ENCODE results near the gene R3HDML.
"Not testable (repeated sequence)": the region's sequence is repeated elsewhere in the genome, so short reads cannot be mapped to it uniquely, and the experiment has no call there.

R3HDML gene, protein sequence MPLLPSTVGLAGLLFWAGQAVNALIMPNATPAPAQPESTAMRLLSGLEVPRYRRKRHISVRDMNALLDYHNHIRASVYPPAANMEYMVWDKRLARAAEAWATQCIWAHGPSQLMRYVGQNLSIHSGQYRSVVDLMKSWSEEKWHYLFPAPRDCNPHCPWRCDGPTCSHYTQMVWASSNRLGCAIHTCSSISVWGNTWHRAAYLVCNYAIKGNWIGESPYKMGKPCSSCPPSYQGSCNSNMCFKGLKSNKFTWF

DNA sequence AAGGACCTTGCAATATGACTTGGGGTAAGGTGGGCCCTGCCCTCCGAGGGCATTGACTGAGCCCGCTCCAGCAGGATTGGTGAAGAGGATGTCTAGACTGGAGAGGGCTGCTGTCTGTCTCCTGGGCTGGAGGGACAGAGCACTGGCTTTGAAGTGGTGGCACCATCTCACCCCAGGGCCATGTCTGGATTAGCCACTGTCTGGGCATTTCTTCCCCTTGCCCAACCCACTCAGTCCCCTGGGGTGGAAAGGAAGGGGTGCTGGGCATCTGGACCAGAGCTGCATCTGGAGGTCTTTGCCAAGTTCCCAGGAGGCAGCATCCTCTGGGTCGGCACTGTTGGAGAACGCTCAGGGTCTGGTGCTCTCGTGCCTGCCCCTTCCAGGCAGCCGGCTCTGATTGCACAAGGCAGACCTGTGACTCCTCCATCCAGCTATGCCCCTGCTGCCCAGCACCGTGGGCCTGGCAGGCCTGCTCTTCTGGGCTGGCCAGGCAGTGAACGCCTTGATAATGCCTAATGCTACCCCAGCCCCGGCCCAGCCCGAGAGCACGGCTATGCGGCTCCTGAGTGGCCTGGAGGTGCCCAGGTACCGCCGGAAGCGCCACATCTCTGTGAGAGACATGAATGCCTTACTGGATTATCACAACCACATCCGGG is at the start of gene R3HDML:
TSS of gene R3HDML (plus strand) at position 319 of the 656 bp plus-strand sequence. CDS start at position 434, 115 bp downstream.
- no peak for DNase-seq

DNA sequence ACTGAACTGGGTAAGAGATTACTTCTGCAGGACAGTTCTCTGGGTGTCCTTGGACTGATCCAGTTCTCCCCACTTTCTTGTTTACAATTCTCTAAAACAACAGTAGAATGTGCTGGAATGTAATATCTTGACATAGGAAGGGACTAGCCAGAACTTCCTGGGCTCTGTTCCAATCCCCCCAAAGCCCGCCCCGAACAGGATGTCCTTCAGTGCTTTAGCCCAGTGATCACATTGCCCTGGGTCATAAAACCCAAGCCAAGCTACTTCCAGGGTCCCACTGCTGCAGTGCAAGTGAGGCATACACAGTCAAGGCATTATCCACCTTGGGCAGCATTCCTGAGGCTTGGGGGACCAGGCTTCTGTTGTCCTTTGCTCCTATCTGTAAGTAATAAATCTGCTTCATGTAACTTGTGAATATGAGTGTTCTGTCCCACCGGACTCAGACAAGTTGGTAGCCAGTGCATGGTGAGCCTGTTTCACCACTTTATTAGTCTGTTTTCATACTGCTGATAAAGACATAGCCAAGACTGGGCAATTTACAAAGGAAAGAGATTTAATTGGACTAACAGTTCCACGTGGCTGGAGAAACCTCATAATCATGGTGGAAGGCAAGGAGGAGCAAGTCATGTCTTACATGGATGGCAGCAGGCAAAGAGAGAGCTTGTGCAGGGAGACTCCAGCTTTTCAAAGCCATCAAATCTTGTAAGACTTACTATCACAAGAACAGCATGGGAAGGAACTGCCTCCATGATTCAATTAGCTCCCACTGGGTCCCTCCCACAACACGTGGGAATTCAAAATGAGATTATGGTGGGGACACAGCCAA is 49.4 kb upstream of the R3HDML start:
- no peak for DNase-seq

DNA sequence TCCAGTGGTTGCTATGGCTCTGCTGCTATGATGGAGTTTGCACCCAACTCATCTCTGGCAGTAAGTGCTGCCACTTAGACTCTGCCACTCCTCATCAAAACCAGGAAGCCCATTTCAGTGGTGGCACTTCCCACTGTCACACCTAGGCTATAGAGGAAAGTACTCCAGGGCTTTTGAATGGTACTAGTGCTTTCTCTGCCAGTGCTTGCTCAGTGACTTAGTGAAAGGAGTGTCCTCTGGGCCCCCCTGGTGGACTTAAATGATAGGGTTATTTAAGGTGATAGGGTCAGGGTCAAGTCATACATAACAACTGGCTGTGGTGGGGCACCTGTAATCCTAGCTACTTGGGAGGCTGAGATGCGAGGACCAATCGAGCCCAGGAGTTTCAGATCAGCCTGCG is 48.6 kb upstream of the R3HDML start:
- DNase-seq: no peak

DNA sequence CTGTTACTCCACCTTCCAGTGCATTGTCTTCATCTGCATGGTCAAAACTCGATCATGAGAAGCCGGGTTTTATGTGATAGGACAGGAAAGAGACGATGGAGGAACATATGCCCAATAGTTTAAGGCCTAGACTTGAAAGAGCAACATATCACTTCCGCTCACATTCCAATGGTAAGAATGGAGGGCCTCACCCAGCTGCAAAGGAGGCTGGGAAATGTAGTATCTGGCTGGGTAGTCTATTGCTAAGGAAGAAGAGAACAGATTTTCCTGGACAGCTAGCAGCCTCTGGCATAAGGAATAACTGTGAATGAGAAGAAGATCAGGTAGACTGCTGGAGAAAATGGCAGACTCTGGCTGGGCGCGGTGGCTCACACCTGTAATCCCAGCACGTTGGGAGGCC is 45.1 kb upstream of the R3HDML start:
- no peak for DNase-seq

DNA sequence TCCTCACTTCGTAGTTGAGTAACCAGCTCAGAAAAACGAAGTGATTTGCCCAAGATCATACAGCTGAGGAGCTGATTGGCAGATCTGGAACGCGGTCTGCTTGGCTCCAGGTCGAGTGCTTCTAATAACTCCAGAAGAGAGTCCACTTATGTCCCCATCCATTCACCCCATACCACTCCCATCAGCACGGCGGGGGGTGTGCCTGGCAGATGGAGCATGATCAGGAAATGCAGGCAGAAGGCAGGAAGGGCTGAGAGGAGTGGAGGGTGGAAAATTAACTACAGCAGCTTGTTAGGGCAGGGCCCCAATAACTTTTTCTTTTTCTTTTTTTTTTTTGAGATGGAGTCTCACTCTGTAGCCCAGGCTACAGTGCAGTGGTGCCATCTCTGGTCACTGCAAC is 40.8 kb upstream of the R3HDML start:
- DNase-seq: no peak

DNA sequence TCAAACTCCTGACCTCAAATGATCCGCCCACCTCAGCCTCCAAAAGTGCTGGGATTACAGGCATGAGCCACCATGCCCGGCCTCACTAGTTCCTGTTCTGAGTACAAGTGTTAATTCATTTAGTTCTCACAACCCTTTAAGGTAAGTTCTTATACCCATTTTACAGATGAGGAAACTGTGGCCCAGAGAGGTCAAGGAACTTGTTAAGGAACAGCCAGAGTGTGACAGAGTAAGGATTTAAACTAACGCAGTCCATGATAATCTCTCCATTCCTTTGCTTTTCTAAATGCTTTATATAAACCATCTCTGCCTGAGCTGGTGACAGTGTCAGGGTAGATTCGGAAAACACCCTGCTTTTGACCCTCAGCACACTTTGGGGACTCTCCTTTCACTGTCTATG is 39.1 kb upstream of the R3HDML start:
- no peak for DNase-seq

DNA sequence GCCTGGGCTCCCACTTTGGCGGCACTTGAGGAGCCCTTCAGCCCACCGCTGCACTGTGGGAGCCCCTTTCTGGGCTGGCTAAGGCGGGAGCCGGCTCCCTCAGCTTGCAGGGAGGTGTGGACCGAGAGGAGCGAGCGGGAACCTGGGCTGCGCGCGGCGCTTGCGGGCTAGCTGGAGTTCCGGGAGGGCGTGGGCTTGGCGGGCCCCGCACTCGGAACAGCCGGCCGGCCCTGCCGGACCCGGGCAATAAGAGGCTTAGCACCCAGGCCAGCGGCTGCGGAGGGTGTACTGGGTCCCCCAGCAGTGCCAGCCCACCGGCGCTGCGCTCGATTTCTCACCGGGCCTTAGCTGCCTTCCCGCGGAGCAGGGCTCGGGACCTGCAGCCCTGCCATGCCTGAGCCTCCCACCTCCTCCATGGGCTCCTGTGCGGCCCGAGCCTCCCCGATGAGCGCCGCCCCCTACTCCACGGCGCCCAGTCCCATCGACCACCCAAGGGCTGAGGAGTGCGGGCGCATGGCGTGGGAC is 37.8 kb upstream of the R3HDML start:
- not testable (repeated sequence) for DNase-seq

DNA sequence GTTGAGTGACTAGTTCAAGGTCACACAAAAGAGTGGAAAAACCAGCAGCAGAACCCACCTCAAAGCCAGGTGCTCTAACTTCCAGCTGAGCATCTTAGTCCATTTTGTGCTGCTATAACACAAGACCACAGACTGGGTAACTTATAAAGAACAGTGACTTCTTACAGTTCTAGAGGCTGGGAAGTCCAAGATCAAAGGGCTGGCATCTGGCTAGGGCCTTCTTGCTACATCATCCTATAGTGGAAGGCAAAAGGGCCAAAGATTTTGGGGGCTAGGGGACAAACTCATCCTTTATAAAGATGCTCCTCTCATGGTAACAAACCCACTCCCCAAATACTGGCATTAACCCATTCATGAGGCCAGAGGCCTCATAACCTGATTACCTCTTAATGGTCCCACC is 35.6 kb upstream of the R3HDML start:
- DNase-seq: no peak

DNA sequence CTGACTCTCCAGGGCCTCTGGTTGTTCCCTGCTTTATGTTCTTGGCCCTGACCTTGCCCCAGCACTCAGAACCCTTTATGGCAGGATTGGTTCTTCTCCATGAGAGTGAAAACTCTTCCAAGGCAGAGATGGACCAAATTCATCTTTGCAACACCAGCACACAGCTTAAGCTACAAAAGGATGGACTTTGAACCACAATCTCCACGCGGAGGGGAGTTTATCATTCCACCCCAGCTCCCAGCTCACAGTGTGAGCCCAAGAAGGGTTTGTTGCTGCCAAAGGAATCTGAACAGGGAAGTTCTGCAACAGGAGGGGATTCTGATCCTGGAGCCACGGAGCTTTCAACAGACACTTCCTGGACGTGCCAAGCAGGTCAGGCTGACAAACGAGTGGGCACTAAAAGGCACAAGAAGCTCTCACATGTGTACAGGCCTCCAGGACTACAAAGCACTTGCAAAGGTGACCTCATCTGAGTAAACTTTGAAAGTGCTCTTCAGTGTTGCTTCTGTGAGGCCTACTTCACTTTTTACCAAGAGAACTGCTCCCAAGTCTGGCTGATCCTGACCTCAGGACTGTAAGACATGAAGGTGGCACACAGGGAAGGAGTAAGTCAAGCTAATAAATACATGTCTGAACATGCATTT is 34.7 kb upstream of the R3HDML start:
- DNase-seq: no peak

DNA sequence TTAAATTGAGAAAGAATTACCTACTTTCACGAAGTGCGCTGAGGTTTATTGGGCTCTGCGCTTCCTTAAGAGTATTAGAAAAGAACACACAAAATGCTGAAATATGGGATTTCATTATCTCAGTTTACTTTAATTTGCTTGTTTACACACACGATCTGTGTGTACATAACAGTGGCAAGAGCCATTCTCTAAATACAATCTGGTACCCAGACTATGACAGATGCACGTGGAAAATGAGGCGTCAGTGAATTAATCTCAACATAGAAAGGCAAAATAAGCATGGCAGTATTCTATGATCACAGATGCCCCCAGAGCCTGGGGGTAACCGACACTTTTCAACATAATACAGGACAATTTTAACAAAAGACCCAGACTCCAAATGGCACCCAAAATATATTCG is 34.1 kb upstream of the R3HDML start:
- no peak for DNase-seq

DNA sequence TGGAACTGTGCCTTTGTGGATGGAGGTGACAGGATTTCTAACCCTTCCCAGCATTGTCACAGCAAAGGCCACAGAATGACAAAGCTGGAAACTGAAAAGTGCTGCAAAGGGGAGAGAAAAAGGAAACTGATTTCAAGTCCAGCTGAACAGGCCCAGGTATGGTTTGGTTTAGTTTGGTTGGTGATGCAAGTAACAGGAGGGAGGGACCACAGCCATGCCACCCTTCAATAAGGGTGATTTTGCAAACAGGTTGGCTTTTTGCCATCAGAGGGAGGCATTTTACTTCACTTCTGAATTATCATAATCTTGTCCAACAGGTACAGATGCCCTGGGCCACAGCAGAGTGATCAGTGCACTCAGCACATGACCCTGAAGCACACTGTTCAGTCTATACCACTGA is 32.5 kb upstream of the R3HDML start:
- DNase-seq: no peak

DNA sequence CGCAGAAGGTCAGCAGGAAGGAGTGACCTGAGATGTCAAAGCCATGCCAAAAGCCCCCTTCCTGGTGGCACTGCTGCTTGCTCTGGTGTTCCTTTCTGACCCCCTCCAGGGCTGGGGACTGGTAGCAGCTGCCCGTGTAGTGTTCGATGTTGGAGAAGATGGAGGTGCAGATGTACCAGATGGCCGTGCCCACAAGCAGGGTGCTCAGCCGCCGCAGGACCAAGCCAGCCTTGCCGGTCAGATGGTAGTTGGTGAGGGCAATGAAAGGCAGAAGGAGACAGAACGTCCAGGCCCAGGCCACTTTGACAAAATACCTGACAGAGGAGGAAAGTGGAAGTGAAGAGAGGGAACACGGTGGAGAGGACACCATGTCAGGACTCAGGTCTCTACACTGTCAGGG is 29.9 kb upstream of the R3HDML start:
- DNase-seq: no peak

DNA sequence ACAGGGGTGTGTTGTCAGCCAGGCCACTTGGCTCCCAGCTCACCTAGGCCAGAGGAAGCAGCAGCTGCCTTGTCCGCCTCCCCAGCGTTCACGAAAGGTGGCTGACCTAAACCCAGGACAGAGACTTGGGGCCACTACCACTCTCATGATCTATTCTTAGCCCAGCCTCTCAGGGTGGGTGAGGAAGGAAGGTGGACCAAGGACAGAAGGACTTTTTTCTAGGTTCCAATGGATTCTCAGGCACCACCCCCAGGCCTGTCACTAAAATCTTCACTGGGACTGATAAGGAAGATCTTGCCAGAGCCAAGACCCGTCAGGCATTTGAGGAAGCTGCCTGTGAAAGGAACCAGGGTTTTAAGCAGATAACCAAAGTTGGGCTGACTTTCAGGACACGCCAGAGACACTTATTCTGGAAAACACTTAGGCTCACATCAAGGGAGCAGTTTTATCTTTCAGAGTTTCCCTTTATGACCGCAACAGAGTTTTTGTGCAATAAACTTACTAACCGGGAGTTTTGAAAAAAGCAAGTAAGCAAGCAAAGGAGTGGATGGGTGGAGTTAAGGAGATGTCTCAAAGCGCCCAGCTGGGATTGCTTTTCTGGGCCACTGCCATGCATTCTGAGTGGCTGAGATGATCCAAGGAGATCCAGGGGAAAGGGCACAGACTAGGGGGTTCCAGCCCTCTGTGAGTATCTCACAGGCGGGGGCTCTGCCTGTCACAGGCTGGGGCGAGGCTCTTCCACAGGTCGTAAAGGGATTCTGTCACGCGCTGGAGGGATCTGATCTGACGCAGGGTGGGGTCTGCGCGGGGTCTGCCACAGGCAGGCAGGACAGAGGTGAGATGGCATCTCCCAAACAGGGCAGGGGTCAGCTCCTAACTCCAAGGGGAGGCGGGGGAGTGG is 26.8 kb upstream of the R3HDML start:
- no peak for DNase-seq

DNA sequence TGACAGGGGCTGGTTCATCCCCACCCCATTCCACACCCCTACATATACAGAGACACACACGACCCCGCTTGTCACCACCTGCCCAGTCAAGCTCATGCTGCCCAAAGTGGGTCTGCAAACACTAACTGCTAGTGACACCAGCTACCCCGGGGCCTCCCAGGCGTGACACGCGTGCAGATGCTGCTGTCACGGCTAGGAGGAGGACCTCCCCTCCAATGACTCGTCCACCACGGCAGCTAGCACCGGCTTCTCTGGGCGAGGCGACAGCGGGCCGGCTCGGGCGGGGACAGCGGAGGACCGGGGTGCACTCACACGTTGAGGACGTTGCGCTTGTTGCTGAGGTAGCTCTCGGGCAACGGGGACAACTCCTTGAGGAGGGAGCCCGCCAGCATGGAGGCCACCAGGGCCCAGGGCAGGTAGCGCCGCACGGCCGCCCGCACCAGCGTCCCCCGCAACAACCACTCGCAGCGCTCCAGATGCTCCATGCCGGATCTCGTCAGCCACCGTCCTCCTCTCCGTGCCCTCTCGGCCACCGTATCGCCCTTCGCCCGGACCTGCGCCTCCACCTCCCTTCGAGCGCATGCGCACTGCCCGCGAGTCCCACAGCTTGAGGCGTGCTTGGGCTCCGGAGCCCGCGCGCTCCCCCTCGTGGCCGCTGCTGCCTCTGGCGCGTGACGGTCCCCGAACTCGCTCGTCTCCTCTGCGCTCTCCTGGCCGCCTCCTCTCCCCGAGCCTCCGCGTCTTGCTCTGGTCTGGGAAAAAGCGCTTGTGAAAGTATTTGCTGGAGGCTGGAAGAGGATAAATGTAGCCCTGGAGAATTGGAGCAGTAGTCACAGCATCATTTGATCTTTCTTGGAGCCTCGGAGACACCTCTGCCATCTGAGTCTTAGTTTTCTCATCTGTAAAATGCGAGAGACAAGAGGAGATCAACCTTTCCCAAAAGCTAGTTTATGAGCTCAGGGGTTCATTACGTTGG is 25.9 kb upstream of the R3HDML start, which contains the start of gene FITM2:
TSS of gene FITM2 (minus strand) at position 539 of the 976 bp plus-strand sequence. CDS start at position 485, 54 bp downstream.
- DNase-seq: peak; percentile 96

DNA sequence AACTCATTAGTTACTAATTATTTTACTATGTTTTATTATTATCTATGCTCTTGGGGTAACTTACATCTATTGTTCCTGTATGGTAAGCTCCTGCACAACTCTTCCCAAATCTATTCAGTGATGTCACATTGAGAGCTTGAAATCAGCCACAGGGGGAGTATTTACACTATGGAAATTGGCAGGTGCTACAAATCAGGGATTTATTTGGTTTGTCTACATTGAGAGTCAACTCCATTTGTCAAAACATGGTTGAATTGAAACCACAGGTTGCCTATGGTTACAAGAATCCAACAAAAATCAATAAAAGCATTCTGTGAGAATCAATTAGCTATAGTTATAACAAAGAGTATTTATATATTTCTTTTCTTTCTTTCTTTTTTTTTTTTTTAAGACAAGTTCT is 22.0 kb upstream of the R3HDML start:
- no peak for DNase-seq

DNA sequence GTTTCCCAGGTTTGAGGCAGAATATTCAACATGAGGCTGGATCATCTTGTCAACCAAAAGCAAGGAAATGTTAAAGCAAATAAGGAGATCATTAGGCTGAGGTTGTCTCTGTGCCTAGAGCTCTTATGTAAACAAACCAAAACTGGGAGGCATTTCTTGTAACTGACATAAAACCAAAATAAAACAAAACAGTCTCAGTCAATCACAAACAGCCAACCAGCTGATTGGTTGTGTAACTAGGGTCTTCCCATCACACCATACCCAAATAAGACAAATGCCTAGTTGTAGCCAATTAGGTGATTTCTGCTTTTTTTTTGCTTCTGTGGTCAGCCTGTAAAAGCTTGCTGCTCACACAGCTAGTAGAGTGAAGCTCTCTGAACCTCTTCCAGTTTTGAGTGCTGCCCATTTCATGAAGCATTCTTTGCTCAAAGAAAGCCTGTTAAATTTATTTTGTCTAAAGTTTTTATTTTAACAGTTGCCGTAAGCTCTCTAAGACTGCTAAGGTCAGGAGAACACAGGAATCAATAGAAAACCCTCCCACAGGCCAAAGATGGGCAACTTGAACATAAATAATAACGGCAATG is 16.9 kb upstream of the R3HDML start:
- DNase-seq: no peak

DNA sequence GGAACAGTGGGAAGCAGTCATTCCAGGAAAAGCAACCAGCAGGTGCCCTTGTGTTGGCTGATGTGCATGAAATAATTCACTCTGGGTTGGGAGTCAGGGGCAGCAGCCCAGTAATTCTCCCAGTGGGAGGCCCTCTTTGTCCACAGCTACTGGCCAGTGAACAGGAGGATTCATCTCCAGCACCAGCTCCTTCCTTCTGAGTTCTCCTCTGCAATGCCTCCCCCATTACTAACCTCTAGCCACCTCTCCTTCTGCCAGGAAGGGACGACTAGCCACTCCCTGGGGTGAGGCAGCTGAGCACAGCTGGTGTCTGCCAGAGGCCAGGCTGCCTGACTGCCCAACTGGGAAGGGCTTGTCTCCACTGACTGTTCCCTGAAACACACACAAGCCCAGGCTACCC is 12.5 kb upstream of the R3HDML start:
- DNase-seq: no peak

DNA sequence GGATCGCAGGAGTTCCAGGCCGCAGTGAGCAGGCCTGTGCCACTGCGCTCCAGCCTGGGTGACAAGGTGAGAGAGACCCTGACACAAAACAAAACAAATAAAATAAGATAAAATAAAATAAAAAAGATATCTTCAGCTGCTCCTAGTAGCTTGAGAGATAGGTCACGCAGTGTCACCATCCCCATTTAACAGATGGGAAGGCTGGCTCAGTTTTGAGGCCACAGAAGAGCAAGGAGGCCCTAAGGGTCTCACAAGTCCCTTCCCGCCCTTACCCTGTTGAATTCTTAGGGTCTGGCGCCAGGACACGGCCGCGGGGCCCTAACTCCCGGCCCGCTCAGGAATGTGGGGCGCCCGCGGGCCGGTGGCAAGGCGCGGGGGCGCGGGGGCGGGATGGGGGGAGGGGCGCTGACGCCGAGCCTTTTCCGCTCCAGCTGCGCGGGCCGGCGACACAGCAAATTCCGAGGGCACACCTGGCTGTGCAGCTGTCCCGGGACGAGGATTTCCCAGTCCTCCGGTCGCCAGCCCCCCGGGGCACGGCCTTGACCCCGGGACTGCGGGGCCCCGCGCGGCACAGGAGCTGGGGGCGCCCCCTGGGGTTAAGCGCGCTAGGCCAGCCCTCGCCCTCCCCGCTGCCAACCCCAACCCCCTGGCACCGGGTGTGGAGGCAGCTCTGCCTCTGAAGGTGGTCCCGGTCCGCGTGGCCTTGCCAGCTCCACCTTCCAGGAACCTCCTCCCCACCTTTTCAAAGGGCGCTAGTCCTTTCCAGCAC is 10.3 kb upstream of the R3HDML start:
- DNase-seq: peak; percentile 17

DNA sequence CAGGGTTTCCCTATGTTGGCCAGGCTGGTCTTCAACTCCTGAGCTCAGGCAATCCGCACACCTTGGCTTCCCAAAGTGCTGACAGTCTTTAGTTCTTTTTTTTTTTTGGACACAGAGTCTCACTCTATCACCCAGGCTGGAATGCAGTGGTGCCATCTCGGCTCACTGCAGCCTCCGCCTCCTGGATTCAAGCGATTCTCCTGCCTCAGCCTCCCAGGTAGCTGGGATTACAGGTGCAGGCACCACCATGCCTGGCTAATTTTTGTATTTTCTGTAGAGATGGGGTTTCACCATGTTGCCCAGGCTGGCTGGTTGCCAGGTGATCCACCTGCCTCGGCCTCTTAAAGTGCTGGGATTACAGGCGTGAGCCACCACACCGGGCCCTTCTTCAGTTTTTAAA is 9.1 kb upstream of the R3HDML start:
- not testable (repeated sequence) for DNase-seq

DNA sequence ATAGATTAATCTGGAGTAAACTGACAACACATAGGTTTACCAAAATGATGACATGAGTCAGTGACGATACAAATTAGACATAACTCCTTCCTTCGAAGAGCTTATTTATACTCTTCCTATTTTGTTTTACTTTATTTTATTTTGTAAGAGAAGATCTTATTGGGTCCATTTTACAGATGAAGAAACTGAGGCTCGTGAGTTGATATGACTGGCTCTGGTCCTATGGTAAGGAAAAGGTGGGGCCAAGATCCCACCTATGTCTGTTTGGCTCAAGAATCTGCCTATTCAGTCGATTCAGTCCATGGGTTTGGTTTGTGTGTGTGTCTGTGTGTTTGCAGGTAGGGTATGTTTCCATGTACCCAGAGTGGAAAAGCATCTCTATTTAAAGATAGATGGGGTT is 8.4 kb upstream of the R3HDML start:
- no peak for DNase-seq

All from activated T-cell treated with anti-CD3 and anti-CD28 coated beads for 4 hours (primary cell).